HG03025 (cell line): ENCODE results near the gene SLC35D1.

Experiments used
- ATAC-seq: cut with Tn5 transposase; IDR thresholded peaks from one replicate; pipeline ENCODE4 v1.9.1; 2021; ENCODE audit warnings: mild to moderate bottlenecking, moderate library complexity; ENCODE audit not compliant: unreplicated experiment, low FRiP score

Gene SLC35D1

GRCh38 chr1:67051196-67051595 lies 2.8 kb downstream of the SLC35D1 start:
- no peak for ATAC-seq

- no peak for ATAC-seq
These were observed 9.2 kb downstream of the SLC35D1 start for GRCh38 chr1:67044631-67045270.

DNA sequence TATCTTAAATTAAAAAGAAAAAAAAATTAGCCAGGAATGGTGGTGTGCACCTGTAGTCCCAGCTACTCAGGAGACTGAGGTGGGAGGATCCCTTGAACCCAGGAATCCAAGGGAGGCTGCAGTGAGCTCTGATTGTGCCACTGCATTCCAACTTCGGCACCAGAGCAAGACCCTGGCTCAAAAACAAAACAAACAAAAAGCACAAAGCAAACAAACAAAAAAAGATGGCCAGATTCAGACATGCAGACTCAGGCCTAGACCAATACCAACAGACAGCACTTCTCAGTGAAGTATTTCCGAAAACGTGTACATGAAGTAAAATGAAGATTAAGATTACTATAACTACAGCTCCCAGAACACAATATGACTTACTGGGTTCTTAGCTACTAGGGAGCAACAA lies 10.6 kb downstream of the SLC35D1 start:
- ATAC-seq, result no peak

DNA sequence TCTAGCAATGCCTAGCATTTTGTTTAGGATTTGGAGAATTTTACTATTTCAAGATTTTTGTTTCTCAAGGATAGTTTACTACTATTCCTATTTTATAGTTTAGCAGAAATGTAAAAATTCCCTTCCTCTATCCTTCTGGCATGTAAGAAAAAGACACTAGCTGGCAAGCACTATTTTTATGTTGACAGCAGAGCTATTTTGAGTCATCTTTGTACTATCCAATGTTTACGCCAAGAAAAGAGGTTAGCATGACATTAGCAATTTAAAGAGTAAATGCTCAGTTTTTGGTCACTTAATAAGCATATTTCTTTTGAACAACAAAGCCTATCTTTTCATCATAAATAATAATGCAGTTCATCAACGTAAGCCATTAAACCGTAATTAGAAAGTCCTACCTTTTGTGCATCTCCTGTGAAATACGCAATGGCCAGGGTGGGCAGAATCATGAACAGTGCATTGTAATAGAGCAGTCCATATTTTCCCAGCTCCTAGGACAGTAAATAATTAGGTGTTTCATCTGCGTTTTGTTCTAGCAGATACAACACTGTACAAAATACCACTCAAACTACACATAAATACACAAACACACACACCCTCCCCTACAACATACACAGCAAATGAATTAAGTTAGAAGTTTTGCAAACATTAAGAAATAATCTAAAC lies 12.0 kb downstream of the SLC35D1 start:
- ATAC-seq, result no peak

DNA sequence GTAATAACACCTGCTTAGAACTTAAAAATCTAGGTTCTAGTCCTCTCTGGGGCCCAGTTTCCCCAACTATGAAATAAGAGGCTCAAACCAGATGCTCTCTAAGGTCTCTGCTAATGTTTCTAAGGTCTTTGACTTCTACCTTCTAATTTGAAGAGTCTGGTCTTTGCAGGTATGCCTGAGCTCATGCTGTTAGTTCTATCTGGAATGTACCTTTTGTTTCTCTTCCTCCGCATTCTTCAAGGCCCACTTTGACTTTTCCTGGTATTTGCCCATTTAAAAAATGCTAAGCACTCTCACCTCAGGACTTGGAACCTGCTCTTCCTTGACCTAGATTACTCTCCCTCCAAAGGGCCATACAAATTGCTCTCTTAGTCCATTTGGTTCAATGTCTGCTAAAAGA lies 13.5 kb downstream of the SLC35D1 start:
- ATAC-seq, result no peak

DNA sequence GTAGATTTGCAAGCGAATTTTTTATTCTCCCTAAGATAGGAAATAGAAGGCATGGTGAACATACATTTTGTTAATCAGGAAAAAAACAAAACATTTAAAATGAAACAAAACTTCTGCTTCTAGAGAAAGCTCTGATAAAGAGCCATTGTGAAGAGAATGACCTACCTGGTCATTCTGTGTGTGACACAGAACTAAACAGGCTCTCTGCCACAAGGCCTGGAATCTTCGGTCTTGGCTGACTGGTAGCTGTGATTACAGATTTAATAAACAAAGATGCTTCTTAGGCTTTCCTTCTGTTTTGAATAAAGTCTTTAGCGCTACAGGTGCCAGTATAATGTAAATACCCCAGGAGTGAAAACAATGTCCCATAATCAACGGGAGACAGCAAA lies 22.1 kb downstream of the SLC35D1 start:
- ATAC-seq, result no peak

DNA sequence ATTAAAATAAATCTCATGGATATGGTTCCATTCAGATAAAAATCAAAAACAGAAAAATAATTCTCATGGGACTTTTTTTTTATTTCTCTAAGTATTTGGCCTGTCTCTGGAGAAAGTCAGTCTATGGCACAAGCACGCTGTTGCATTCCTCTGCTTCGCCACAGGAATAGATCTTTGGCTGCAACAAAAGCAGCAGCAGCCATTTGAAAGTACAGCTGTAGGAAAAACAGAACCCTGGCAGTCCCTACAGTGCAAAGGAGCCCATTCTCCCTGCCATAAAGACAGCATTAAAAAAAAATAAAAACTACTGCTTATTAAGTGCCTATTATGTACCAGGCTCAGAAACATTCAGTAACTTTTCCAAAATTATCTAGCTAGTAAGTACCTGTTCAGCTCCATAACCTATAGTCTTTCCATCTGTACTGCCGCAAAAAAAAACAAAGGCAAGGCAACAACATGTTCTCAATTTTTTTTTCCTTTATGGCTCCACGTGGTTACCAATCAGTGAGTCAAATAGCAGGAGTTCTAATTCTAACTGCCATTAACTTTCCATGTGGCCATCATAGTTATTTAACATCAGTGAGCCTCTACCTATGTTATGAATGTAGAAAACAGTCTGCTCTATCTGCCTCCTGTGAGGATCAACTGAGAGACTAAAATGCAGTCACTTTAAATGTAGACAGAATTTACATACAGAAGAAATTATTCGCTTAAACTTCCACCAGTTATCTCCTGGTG lies 22.7 kb downstream of the SLC35D1 start:
- no peak for ATAC-seq

- no peak for ATAC-seq
These were observed 24.5 kb downstream of the SLC35D1 start for GRCh38 chr1:67029472-67029871.

DNA sequence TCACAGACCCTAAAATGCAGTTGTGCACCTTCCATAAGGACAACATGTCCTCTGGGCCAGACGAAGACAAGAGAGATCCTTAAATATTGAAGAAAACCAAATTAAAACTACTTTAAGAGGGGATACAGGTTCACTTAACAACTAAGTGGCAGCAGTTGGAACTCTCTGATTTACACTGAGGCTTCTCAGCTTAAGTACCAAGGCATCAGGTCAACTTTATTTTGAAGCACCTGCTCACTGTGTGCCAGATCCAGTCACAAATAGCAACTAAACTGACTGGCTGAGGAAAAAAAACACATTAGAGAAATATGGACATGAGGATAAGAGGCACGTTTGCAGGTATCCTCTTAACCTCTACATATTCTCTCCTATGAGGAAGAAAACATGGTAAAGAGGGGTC lies 33.2 kb downstream of the SLC35D1 start:
- ATAC-seq, result no peak

GRCh38 chr1:67020304-67020703 lies 33.6 kb downstream of the SLC35D1 start:
- ATAC-seq, result no peak

GRCh38 chr1:67019600-67020136 lies 34.3 kb downstream of the SLC35D1 start:
- no peak for ATAC-seq

GRCh38 chr1:67019121-67019520 lies 34.8 kb downstream of the SLC35D1 start:
- no peak for ATAC-seq

DNA sequence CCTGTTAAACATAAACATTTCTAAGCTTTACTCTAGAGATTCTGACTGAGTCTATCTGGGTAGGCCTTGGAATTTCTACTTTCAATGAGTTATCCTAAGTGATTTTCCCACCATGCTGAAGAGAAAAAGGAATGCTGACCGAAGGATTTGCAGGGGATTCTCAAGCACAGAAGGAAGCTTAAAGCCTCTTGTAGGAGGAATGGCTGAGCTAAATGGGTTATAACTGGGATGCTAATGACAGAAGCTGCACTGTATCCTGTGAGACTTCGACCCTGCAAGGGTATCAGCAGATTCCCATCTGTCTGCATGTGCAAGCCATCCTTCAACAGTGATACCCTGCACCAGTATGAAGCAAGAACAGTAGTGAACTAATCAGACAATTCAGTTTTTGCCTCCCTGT lies 35.4 kb downstream of the SLC35D1 start:
- ATAC-seq, result no peak

- no peak for ATAC-seq
These were observed 40.4 kb downstream of the SLC35D1 start for GRCh38 chr1:67013573-67013972.

- ATAC-seq, result no peak
These were observed 44.2 kb downstream of the SLC35D1 start for GRCh38 chr1:67009792-67010191.

DNA sequence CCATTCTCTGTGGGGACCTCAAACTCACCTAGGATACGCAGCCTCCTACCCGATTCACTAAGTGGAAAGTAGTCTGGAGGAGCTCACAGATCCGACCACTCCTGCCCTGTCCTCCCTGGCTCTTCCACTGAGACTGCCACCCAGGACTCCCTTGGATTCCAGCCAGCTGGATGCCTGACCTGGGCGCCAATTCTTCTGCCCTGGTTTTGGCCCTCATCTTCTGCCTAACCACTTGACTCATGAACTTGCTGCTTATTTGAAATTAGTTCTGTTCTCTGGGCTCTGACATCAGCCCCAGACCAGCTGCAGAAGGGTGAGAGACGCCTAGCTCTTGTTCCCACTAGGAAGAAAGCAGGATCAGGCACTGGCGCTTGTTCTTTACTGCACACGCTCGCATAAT lies 48.9 kb downstream of the SLC35D1 start:
- no peak for ATAC-seq

GRCh38 chr1:67004176-67004575 lies 49.8 kb downstream of the SLC35D1 start:
- no peak for ATAC-seq

GRCh38 chr1:67001682-67002425 lies 52.1 kb downstream of the SLC35D1 start:
- ATAC-seq, result no peak

DNA sequence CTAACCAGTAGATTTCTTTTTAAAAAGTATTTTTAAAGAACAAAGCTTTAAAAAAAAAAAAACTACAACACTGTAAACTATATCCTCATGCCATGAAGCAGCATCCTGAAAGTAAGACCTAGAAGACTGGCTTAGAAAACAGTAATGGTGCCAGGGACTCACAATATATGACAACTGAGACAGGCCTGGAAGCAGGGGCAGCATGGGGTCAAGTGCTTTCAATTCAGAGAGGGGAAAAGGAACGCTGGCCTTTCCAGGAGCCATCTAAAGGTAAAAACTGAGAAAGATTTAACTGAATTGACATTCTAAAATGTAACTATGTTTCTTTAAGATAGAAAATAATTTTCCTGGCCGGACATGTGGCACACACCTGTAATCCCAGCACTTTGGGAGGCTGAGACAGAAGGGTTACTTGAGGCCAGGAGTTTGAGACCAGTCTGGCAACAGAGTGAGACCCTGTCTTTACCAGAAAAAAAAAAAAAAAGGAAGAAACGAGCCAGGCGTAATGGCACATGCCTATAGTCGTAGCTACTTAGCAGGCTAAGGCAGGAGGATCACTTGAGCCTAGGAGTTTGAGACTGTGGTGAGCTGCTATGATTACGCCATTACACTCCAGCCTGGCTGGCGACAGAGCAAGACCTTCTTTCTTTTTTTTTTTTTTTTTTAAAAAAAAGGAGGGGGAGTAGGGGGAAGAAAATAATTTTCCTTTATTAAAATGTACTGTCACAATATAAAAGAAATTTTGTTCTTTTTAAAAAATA lies 54.1 kb downstream of the SLC35D1 start:
- no peak for ATAC-seq

DNA sequence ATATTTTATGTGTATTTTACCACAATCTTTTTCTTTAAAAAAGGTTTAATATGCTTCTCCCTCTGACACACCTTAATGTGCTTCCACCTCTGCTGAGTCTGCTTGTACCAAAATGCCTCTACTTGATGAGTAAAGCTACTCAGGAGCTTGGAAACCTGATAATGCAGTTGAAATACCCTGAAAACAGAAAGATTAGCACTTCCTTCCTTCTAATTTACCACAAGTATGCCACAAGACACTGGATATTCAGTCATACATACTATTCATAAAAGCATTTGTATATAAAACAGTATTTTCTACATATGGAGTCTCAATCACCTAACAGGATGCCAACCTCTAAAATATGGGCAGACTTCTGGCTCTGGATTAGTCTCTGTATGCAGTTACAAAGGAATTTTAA lies 55.0 kb downstream of the SLC35D1 start:
- ATAC-seq, result no peak
